Measurements from ENCODE around the gene MAML2.
A peak's percentile ranks its signal among the peaks of the same experiment; 100 is the strongest.

The MAML2 gene

DNA sequence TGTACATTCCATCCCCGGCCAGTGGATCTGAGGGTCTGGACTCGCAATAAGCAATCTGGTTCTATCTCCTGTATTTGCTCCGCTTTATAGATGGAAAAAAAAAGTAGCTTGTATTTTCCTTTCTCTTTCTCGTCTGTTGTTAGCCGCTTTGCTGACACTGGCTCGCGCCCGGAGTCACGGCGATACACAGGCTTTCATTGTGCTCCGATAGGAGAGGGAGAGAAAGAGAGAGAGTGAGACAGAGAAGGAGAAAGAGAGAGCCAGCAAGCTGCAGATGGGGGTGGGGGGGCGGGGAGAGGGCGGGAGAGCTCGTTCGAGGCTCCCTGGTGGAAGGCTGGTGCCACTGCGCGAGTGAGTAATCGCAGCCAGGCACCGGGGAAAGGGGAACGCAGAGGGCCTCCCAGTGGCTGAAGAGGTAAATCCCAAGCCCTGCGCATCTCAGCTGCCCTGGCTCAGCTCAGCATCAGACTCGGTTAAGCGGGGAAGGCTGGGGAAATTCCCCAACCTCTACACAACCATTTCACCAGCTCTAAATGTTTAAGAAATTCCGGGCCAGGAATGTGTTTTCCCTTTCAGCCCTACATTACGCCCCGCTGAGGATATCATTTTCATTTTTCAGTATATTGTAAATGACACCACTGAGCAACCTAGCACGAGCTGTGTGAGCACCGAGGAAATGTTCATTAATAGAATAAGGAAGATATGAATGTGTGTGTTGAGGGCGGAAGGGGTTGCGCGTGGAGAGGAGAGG, at the start of gene MAML2:
Gene MAML2 (minus strand): TSS at position 235 of the 751 bp plus-strand sequence. CDS start 1,300 bp downstream, outside the sequence.
- DNase-seq = peak; percentile 95

DNA sequence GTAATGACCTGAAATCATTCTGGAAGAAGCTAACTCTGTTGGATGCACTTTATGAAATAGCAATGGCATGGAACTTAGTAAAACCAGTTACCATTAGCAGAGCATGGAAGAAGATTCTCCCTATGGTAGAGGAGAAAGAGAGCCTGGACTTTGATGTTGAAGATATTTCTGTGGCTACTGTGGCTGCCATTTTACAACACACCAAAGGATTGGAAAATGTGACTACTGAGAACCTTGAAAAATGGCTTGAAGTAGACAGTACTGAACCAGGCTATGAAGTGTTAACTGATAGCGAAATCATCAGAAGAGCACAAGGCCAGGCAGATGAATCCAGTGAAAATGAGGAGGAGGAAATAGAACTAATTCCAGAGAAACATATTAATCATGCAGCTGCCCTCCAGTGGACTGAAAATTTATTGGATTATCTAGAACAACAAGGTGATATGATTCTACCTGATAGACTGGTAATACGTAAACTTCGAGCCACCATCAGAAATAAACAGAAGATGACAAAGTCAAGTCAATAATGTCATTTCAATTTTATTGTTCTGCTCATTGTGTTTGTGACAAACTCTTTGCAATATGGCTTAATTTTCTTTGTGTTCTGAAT, 48.8 kb upstream of the MAML2 start:
- no peak for DNase-seq

DNA sequence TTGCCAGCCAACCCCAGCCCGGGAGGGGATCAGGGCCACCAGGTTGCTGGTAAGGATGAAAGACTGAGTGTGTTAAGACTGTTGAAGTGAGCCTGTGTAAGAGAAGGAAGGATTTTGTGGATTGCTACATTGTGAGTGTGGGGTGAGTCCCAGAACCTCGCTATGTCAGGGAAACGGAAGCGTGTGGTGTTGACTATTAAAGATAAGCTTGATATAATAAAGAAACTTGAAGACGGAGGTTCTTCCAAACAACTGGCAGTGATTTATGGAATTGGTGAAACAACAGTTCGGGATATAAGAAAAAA, 47.4 kb upstream of the MAML2 start:
- DNase-seq = no peak

DNA sequence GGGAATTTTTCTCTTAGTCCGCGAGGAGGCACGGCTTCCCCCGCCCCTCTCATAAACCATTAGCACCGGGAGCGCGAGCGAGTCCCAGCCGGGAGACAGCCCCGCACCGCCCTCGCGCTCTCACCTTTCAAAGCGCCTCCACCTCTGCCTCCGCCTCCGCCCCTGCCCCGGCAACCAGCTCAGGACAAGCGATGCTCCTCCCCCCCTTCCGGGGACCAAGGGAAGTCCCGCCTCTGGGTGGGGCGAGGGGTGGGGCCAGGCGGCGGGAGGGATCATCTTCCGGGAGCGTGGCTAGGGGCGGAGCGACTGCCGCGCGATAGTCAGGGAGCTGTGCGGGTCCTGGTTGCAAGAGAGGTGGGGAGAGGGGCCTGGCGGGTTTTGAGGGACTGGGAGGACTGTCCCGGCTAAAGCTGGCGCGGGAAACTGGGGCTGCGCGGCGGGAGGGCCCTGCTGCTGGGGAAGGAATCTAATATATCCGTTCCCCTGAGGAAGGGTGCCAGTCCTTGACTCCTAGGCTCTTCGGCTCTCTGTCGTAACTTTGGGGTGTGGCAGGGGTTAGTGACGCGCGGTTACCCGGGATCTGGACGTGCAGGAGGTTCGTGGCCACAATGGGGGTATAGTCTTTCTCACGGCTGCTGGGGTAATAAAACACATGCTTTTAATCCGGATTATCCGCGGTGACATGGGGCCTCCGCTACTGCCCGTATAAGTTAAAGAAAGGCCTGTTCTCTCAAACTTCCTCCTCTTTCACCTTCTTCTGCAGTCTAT, 46.9 kb upstream of the MAML2 start, which contains the start of the genes CCDC82 and JRKL:
Gene CCDC82 (minus strand): TSS at position 193 of the 768 bp plus-strand sequence. CDS start 5,165 bp downstream, outside the sequence.
Gene JRKL (plus strand): TSS at position 294 of the 768 bp plus-strand sequence. CDS start 637 bp downstream, outside the sequence.
- peak; percentile 99 for DNase-seq

DNA sequence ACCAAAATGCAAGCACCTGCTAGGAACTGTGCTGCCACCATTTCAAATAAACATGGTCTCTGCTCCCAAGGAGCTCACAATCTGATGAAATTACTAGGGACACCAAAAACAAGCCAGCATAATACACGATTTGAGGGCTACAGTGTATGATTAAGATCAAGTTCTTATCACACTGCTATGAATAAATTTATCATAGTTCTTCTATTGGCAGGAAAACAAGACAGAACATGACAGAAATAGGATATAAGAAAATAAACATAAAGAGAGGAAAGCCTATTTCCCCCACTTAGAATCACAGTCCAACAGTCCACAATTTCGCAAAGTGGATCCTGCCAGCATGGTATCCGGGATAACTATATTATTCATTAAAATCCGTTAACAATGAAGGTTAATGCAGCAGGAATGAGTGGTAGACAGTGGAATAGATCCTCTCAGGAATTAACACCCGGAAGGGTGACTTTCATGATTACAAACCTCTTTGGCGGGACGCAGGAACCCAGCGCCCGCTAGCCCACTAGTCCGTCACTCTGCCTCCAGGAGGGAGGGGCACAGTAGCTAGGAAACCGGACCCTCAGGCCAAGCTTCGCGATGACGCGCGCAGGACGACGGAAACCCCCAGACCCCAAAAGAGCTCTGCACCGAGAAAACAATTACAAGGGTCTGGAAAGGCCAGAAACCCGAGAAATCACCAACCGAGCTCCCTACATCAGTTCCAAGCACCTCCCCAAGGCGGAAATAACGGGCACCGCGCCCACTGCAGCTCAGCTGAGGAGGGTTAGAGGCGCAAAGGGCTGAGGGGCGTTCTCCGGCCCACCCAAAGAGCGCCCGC, 46.1 kb upstream of the MAML2 start:
- DNase-seq = no peak

DNA sequence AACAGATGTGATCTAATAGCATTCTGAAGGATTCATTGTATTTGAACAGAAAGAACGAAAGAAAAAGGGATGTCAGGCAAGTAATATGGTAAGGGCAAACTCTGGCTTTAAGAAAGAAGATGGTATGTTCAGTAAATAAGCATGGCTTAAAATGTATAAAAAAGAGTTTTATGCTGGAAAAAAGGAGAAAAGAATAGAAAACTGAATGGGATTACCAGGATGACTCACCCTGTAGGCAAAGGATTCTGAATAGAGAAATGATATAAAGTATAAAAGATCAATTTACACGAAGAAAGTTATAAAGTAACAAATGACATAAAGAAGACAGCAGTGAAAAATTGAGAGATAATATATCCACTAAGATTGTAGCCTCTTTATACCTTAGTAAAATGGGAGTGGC, 42.2 kb upstream of the MAML2 start:
- no peak for DNase-seq

DNA sequence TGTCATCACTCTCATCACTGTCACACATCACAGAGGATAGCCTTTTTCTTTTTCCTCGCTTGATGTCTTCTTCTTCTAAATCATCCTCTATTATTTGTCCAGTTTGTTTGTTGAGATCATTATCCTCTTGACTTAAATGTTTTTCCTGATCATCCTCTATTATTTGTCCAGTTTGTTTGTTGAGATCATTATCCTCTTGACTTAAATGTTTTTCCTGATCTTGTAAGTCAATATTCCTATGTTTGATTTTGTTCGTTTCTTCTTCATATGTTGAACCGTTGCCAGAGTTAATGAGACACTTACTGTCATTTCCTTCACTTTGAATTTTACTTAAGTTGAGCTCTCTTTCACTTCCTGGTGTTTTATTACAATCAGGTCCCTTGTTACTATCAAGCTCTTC, 41.2 kb upstream of the MAML2 start:
- DNase-seq = no peak

DNA sequence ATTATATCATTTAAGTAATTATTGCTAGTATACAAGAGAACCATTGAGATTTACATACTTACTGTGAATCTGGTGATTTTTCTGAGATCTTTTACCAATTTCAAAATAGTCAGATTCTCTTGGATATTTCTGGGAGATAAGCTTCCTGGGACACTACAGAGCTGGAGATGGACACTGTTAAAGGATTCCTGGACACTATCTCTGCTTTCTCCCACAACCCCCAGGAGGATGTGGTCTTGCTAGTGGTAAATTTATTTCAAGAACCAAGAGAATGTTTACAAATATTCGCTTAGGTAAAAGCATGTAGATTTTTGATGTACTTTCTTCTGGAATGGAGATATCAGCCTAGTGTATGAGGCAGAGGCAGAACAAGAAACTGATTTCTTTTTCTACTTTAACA, 33.8 kb upstream of the MAML2 start:
- DNase-seq = no peak

DNA sequence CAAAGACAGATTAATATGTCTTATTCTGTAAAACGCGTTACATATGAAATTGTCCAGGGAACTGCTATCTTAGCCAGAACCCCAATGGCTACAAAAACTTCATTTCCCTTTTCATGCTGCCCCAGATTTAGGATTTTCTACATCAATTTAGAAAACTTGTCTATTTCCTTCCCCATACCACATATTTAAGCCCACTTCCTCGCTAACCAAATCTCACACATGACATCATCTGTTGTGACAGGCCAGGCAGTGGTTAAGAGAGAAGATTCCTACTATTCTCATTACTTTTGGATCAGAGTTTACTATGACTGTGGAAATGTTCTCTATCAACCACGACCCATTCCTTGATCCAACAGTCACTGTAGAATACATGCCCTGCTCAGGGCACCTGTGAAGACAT, 30.8 kb upstream of the MAML2 start:
- no peak for DNase-seq

DNA sequence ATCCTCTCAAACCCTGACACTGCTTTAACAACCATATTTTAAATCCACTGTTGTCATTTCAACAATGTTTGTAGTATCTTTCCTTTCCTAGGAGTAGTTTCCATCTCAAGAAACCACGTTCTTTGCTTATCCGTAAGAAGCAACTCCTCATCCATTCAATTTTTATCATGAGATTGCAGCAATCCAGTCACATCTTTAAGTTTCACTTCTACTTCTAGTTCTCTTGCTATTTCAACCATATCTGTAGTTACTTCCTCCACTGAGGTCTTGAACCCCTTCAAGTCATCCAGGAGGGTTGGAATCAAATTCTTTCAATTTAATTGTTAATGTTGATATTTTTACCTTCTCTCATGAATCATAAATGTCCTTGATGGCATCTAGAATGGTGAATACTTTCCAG, 24.3 kb upstream of the MAML2 start:
- no peak for DNase-seq

DNA sequence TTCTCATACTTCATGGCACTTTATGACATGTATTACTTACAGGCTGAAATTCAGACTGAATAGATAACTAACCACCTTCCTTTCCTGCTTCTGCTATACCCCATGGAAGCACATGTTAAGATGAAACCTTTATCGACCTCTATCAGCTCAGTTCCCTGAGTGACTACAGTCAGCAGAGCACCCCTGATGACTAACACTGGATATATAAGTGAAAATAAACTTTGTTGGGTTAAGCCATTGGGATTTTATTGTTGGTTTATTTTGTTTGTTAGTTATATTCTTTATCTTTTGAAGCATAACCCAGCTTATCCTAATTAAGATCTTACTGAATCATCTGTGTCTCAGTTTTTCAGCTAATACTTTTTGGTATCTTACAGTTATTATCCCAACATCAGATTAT, 23.0 kb upstream of the MAML2 start:
- DNase-seq = no peak

DNA sequence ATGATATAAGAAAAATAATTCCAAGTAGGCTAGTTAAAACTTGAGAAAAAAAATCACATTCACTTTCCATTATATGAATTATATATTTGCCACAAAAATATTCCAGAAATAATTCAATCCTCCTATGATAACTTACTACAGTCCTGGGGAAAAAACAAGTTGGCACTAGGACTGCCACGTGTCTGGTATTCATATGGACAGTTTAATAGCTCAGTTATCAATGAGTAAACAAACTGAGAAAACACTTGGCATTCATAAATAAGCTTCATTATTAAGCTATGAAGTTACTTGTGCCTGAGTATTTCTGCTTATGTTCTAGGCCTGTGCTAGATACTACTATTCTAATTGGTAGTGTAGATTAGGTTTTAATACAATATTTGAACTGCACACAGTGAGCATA, 22.5 kb upstream of the MAML2 start:
- DNase-seq = no peak

DNA sequence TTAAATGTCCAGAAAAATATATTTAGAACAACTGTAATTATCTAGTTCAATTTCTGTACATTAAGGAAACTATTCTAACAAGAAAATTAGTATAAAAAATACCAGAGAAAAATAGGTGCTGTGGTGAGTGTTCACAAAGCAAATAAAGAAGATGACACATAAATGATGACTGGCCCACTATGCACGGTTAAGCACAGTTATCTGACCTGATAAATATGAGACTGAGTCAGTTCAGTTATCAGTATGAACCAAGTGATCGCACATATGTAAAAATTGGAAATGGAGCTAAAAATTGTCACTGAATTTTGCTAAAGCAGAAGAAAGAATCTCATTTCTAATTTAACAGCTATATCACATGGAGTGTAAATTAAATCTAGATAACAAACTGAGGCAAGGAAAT, 18.8 kb upstream of the MAML2 start:
- DNase-seq = no peak

DNA sequence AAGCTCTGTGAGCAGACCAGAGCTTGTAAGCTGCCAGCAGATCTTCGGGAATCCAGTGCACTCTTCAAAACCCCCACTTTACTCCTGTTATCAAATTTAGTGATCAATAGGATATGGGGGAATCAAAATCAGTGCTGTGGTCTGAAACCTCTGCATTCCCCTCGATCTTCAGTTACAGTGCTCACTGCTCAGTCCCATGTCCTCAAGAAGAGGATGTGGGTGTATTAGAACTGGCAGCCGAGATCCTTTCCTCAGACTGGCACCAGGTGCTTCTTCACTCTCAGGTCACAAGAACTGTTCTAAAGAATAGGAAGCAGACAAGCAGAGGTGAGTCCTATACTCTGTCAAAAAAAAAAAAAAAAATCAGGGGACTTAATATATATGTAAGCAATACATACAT, 15.3 kb upstream of the MAML2 start:
- no peak for DNase-seq

DNA sequence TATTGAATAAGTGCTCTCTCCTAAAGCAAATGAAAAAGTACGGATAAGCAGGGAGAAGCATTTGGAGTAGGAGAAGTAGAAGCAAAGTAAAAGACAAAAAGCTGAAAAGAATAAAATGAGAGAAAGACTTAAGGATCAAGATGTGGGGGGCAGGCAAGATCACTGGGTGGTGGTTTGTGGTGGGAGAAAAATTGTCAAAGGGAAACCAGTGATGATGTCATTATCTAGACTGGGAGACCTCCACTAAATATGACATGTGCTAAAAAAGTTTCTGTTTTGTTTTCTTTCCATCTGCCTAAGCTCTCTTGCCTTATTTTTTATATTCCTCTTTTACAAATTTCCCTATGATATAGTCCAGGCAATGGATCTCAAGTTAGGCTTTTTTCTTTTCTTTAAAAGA, 14.8 kb upstream of the MAML2 start:
- no peak for DNase-seq

DNA sequence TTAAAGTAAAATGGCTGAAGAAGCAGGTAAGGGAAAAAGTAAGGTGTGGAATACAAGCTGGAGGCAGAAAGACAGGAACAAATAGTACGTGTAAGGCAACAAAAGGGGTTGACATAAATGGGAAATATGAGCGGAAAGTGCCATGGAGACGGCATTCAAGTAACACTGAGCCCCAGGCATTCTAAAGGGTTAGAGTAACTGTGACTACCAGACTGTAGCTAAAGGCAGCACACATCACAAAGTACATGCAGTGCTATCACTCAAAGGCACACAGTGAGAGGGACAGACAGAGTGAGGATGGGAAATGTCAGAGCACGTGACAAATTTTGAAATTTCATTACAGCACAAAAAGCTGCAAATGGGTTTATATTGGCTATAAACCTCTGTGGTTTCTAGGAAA, 13.9 kb upstream of the MAML2 start:
- DNase-seq = no peak

DNA sequence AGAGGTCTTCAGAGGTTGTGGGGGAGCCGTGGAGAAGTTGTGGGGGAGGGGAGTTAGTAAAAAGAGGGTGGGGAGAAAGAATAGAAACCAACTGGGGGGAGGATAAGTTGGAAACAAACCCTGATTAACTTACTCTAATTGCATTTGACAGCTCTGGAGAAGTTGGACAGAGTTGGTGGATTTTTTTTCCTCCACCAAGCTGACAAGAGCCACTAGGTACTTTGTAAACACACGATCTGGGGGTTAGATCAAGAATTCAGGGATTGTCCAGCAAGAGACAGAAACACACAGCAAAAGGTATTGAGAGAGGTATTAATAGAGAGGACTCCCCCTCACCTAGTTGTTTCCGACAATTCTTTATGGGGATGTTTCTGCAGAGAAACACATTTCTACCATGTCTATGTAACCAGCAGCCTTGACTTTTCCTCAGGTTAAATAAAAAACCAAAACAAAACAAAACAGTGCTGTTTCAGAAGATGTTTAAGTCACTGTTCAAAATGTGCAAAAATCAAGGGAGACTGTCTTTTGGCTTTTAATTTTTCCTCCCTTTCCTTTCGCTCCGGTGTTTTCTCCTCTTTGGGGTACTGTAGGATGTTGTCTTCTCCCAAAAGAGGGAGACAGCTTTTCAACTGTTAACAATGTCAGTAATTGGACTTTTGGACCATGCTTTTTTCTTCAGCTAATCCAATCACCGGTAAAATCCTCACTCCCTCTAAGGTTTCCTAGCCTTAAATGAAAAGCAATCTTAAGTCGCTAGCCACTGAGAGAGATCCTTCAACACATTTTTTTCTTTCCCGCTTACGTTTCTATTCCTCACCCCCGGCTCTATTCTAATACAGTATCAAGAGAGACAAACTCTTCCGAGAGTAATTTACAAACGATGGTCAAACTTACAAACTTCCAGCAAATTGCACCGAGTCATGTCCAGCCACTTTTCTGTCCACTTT, 708 bp downstream of the MAML2 start:
- DNase-seq = no peak

DNA sequence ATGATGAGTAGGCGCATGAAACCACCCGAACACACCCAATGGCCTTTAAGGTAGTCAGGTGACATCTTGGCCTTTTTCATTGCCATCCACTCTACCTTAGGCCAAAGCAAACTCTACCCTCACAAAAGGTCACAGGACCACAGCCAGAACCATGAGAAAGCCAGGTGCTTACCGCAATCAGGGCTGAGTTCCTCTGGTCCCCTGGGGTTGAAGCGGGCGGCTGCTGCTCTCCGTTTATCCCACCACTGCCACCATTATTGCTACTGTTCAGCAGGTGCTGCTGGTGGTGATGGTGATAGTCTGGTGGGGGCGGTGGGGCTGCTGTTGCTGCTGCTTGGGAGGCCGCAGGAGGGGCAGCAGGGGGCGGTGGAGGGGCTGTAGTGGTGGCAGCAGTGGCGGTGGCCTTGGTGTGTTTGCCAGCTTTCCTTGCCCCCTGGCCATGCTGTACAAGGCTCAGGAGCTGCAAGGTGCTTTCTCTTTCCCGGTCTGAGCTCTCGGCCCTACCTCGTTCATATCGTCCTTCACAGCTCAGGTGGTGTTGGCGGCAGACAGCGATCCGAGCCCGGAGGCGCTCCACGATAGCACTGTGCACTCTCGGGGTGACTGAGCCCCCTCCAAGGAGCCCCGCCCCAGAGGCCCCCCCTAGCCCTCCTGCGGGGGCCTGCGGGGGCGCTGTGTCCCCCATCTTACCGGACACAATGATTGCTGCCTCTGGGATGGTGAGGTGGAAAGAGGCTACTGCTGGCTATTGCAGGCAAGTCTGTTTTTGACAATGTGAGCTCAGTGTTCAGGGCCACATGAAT, 1.6 kb downstream of the MAML2 start:
- DNase-seq = peak; percentile 57

DNA sequence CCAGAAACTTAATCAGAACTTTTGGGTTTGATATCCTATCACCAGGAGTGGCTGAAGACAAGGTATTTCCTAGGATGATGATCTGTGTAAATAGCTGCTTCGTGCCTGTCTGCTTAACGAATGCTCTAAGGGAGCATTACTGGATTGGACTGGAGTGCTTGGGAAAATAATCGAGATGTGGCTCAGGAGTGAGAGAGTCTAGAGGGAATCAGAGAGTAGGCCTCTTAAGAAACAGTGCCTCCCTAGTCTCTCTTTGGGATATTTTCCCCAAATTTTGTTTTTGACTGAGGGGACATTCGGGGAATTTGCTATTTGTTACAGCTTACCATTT, 2.5 kb downstream of the MAML2 start:
- DNase-seq = no peak

DNA sequence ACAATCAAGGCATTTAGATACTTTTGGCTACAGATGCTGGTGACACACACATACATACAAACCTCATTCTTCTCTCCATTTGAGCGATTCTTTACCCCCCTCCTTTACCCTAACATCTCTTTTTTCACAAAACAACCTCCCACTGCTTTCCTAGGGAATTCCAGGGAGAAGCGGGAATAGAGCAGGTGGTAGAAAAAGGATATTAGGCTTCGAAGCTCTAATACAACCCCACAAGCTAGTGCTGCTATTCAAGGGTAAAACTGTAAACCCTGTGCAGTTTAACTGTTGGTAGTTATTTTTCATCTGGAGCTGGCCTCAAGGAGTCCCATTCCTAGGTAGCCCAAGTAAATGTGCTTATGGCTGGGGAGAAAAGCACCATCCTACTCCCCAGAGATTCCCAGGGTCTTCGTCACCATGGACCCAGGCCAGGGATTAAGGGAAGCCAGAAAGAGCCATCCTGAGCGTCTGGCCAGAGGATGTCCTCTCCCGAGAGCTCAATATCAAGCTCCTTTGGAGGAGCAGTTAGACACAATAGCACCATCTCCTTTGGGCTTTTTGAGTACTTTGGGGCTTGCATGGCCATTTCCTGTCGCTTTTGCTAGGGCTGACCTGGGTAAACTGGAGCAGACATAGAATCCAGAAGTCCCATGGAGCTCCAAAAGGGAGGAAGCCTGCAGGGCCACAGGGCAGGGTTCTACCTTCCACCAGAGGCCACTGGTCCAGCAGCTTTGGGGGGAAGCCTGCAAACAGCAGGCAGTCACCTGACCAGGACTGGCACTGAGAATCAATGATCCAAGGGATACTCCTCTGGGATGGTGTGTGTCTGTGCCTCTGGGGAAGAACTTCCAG, 3.1 kb downstream of the MAML2 start:
- DNase-seq = no peak

All from right forelimb (tissue), 1 donor.